ENCODE data around the gene CCDC106.

Gene CCDC106

DNA sequence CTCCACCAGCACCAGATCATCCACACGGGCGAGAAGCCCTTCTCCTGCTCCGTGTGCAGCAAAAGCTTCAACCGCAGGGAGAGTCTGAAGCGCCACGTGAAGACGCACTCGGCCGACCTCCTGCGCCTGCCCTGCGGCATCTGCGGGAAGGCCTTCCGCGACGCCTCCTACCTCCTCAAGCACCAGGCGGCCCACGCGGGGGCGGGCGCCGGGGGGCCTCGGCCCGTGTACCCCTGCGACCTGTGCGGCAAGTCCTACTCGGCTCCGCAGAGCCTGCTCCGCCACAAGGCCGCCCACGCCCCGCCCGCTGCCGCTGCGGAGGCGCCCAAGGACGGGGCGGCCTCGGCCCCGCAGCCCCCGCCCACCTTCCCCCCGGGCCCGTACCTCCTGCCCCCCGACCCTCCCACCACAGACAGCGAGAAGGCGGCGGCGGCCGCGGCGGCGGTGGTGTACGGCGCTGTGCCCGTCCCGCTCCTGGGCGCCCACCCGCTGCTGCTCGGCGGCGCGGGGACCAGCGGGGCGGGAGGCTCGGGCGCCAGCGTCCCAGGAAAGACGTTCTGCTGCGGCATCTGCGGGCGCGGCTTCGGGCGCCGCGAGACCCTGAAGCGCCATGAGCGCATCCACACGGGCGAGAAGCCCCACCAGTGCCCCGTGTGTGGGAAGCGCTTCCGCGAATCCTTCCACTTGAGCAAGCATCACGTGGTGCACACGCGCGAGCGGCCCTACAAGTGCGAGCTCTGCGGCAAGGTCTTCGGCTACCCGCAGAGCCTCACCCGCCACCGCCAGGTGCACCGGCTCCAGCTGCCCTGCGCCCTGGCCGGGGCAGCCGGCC is 33.1 kb upstream of the CCDC106 start:
- no peak for DNase-seq

DNA sequence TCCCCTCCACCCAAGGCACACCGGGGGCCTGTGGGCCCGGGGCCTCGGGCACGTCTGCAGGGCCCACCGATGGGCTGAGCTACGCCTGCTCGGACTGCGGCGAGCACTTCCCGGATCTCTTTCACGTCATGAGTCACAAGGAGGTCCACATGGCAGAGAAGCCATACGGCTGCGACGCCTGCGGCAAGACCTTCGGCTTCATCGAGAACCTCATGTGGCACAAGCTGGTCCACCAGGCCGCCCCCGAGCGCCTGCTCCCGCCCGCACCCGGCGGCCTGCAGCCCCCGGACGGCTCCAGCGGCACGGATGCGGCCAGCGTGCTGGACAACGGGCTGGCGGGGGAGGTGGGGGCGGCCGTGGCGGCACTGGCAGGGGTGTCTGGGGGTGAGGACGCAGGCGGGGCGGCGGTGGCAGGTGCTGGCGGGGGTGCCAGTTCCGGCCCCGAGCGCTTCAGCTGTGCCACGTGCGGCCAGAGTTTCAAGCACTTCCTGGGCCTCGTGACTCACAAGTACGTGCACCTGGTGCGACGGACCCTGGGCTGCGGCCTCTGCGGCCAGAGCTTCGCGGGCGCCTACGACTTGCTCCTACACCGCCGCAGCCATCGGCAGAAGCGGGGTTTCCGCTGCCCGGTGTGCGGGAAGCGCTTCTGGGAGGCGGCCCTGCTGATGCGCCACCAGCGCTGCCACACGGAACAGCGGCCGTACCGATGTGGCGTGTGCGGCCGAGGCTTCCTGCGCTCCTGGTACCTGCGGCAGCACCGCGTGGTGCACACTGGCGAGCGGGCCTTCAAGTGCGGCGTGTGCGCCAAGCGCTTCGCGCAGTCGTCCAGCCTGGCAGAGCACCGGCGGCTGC is 32.2 kb upstream of the CCDC106 start:
- DNase-seq, result no peak

DNA sequence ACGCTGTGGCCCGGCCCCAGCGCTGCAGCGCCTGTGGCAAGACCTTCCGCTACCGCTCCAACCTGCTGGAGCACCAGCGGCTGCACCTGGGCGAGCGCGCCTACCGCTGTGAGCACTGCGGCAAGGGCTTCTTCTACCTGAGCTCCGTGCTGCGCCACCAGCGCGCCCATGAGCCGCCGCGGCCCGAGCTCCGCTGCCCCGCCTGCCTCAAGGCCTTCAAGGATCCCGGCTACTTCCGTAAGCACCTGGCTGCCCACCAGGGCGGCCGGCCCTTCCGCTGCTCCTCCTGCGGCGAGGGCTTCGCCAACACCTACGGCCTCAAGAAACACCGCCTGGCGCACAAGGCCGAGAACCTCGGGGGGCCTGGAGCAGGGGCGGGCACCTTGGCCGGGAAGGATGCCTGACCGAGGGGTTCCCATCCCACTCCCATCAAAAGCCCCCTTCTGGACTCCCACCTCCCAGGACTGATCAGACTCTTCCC is 31.6 kb upstream of the CCDC106 start:
- no peak for DNase-seq

- no peak for DNase-seq
These were observed 30.6 kb upstream of the CCDC106 start for GRCh38 chr19:55617426-55617825.

- no peak for DNase-seq
These were observed 29.6 kb upstream of the CCDC106 start for GRCh38 chr19:55618426-55618825.

DNA sequence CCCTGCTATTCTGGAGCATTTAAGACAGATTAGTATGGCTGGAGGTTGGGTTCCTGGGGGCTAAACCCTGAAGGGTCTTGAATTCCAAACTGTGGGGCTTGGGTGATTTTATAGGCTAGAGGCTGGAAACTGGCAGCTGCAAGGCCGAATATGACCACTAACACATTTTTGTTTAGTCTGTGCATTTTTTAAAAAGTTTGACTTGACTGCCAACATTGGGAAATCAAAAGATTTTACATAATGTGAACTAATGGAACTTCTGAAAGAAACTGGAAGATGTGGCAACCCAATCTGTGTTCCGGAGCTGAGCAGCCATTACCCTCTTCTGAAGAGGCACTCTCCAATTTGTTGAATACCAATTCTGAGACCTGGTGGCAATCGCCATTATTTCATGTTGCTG is 28.7 kb upstream of the CCDC106 start:
- no peak for DNase-seq

- peak; percentile 88 for DNase-seq
These were observed 27.4 kb upstream of the CCDC106 start for GRCh38 chr19:55620410-55621204.

DNA sequence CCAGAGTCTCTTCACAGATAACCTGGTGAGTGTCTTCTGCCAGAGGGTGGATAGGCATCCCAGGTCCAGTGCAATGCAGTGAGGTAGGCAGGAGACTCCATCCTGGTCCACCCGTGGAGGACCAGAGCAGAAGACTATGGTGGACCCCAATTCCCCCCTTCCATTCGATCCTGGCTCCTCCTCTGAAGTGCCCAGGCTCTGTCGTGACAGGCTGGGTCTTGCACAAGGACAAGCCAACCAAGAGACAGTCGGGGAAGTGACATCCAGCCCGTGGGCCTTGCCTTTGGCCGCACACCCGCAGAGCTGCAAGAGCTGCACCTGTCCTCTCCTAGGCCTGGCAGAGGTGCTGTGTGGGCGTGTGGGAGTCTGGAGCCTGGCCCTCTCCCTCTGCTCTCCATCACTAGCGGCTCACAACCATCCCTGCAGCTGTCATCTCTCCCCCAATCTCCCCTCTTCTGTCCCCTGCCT is 26.8 kb upstream of the CCDC106 start:
- DNase-seq, result no peak

GRCh38 chr19:55621673-55622231 is 26.3 kb upstream of the CCDC106 start:
- no peak for DNase-seq

DNA sequence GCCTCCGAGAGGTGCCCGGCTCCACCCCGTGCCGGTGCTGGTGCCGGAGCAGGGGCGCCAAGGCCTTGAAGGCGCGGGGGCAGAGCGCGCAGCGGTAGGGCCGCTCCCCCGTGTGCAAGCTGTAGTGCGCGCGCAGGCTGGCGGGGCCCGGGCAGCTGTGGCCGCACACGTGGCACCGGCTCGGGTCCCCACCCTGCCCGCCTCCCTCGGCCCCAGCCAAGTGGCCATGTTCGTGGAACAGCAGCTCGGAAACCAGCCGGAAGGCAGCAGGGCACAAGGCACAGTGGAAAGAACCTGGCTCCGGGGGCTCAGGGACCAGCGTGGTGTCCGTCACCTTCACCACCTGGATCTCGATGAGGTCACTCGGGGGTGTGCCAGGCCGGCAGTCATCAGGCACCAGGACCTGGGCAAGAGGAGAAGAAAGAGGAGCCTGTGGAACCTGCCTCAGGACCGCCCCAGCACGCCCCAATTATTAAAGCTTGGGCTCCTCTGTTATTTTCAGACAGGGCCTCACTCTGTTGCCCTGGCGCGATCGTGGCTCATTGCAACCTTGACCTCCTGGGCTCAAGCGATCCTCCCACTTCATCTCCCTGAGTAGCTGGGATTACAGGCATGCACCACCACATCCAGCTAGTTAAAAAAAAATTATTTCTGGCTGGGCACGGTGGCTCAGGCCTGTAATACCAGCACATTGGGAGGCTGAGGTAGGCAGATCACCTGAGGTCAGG is 25.6 kb upstream of the CCDC106 start:
- DNase-seq, result no peak

- DNase-seq, result no peak
These were observed 24.9 kb upstream of the CCDC106 start for GRCh38 chr19:55623130-55623529.

DNA sequence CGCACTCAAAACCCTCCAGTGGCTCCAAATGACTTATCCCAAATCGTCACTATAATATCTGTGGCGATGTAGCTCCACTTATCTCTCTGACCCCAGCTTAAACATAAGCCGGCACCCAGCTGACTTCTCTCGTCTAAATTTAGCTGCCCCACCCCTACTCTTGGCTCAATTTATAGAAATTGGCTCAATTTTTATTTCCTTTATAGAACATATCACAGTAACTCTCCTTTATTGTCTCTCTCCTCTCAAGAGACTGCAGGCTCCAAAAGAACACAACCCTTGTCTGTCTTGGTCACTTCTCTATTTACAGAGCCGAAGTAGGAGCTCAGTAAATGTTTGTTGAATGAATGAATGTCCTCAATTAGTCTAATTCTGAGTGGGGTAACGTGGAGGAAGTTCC is 24.5 kb upstream of the CCDC106 start:
- DNase-seq, result peak; percentile 46

DNA sequence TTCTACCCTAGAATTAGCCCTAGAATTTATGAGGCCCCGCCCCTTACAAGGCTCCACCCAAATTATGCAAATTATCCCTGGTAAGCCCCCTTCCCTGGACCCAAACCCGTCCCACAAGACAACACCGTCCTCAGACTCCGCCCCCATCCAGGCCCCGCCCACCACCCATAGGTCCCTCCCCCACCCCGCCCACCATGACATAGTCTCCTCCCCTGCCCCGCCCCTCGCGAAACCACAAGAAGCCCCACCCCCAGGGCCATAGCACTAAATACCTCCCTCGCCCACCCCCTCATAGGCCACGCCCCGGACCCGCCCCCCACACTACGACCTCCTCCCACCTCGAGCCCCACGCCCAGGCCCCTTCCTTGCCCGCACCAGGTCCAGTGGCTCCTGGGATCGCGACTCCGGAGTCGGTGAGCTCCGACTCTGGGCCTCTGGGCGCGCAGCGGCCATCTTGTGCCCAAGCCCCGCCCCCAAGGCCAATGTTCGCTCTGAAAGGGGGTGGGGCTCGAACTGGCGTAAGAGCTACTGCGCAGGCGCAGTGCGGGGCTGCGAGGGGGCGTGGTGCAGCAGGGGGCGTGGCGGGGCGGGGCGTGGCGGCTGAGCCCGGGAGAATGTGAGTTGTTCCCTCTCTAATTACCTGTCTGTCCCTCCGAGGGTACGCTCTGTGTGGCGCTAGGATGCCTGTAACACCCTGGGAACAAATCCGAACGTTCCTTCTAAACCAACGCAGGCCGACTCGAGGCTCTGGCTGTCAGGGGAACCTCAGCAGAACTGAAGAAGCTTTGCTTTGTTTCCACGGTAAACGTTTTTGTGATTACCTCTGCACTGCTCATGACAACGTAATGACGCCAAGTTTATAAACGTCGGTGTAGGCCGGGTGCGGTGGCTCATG is 23.7 kb upstream of the CCDC106 start, which contains the start of gene ZNF784:
ZNF784 (minus strand) TSS at position 458 of the 895 bp plus-strand sequence; CDS start at position 453, 5 bp downstream.
- DNase-seq, result peak; percentile 98

DNA sequence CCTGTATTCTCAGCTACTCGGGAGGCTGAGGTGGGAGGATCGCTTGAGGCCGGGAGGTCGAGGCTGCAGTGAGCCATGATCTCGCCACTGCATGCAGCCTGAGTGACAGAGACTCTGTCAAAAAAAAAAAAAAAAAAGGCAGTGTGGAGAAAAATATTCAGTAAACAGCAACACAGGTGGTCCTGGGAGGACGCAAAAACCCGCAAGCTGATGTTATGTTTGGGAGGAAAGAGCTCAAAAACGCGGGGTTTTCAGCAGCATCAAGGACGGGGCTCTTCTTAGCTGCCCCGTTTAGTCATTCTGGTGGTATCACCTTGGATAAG is 23.0 kb upstream of the CCDC106 start:
- no peak for DNase-seq

DNA sequence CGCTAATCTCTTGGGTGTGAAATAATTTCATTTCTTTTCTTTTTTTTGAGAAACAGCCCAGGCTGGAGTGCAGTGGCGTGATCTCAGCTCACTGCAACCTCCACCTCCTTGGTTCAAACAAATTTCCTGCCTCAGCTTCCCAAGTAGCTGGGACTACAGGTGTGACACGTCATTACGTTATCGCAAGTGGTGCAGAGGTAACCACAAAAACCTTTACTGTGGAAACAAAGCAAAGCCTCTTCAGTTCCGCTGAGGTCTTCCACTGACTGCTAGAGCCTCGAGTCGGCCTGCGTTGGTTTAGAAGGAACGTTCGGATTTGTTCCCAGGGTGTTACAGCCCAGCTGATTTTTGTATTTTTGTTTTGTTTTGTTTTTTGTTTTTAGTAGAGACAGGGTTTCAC is 21.7 kb upstream of the CCDC106 start:
- DNase-seq, result no peak

DNA sequence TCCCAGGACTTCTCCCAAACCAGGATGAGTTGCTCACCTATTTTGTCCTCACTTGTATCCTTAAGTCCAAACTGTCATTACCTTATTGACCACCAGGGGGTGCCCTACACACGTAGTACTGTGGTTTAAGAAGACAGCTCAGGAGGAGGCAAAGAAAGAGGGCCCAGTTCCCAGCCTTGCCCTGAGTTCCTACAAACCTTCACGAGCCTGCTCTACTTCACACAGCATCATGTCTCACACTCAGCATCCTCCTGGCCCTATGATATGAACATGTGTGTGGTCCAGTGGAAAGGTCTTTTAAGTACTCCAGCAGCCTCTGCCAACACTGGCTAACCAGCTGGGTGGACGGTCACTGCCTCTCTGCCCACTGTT is 15.6 kb upstream of the CCDC106 start:
- peak; percentile 97 for DNase-seq

DNA sequence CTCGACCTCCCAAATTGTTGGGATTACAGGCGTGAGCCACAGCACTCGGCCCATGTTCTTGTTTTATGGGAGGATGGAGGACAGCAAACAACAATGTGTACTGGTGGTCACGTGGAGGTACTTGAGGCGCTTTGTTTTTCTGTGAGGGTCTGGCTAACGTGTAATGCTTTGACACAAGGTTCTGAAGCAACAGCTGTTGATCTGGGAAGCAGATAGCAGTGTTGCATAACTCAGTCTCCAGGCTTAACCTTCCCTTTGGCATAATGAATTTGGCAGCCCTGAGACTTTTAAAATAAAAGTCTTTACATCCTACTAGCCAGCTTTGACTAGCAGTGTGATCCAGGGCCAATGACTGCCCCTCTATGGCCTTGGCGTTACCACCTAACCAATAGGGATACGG is 14.2 kb upstream of the CCDC106 start:
- peak; percentile 78 for DNase-seq

GRCh38 chr19:55635334-55635717 is 12.7 kb upstream of the CCDC106 start:
- no peak for DNase-seq

DNA sequence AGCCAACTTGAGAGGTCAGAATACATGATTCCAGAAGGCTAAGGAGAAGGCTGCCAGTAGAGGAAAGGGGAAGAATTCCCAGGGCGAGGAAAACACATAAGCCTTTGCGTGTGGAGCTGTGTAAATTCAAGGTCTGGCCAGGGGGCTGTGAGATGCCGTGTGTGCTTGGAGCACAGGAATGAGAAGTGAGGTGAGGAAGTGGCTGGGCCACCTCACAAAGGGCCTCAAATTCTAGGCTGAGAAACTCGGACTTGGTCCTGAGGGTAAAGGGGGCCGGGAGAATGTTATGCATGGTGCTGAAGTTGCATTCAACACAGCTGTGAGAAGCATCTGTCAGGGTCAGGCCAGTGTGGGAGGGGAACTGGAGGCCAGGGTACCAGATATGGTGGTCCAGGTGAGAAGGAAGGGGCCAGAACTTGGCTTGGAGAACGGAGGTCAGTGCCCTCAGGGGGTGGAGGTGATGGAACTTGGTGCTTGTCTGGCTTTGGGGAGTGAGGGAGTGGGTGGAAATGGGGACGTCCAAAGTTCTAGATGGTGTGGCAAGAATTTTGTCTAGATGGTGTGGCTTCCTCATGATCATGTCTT is 12.1 kb upstream of the CCDC106 start:
- DNase-seq, result no peak

DNA sequence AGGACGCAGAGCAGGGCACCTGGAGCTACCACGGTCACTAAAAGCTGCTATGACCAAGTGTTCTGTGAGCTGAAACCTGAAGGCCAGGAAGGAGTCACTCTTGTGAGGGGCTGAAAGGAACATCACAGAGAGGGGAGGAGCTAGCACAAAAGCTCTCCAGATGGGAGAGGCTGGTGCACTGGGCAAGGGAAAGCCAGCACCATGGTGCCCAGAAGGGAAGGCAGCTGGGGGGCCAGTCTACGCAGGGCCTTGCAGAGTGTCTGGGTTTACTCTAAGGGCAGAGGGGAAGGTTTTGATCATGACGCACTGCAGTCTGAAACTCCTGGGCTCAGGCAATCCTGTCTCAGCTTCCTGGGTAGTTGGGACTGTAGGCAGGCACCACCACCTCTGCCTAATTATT is 11.3 kb upstream of the CCDC106 start:
- no peak for DNase-seq

DNA sequence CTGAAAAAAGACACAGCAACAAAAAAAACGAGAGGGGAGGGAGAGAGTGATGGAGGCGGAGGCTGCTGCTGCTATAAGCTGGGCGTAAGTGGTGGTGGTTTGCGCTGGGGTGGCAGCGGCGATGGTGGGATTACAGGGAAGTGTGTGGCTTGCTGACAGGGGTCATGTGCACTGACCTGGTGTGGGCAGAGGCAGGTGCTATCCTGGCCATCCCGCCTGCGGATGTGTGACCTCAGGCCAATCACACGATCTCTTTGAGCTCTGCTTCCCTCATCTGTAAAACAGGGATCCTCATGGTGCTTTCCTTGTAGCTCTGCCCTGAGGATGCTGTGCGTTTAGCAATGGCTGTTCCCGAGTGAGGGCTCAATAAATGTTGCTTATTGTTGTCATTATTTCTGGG is 10.5 kb upstream of the CCDC106 start:
- DNase-seq, result no peak

Data from hematopoietic multipotent progenitor cell treated with erythropoietin and hydrocortisone succinate and interleukin-3 and kit ligand, for 4 days (in vitro differentiated cells).